Stimulated activated CD4-positive, alpha-beta T cell treated with anti-CD3 and anti-CD28 coated beads, Interleukin-1b, Interleukin-23, amount 100 ng/mL, for 24 hours (primary cell): ENCODE measurements around the gene ANO4.

Experiments used
- DNase-seq, 4 experiments: peaks; one replicate each; pipeline ENCODE4 v3.0.0-alpha.2; 2020; ENCODE audit warnings: low read depth in 4 of 4, low spot score in 1 of 4

The ANO4 gene

GRCh38 chr12:101173197-101173749, 378.7 kb downstream of the ANO4 start:
- no peak for DNase-seq

- no peak for DNase-seq
Observed at GRCh38 chr12:101174541-101174940, 380.0 kb downstream of the ANO4 start.
